ENCODE results near the gene CHRD.

CHRD gene

DNA sequence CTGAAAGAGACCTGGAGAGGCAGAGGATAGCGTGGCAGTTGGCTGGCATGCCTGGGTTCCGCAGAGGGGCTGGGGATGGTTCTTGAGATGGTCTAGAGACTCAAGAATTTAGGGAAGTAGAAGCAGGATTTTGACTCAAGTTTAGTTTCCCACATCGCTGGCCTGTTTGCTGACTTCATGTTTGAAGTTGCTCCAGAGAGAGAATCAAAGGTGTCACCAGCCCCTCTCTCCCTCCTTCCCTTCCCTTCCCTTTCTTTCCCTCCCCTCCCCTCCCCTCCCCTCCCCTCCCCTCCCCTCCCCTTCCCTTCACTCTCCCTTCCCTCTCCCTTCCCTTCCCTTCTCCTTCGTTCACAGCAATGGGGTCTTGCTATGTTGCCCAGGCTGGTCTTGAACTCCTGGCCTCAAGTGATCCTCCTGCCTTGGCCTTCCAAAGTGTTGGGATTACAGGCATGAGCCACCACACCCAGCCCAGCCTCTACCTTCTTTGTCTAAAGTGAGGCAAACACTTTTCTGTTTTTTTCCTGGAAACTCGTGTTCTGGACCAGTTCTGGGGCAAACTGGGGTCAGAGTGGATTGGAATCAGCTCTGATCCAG is 10.2 kb downstream of the CHRD start:
- Mint-ChIP-seq H3K9me3 (no peaks in the 10 kb centered on the region), H3K27me3 (ENCODE audit: low read depth) (peaks cover 15% of the 10 kb centered on the region), H3K27ac (no peak overlapping the region), H3K36me3 (ENCODE audit: low read depth) (no peaks in the 10 kb centered on the region), H3K4me3 (no peak overlapping the region), H3K4me1 (ENCODE audit: low read depth) (no peaks in the 10 kb centered on the region)

DNA sequence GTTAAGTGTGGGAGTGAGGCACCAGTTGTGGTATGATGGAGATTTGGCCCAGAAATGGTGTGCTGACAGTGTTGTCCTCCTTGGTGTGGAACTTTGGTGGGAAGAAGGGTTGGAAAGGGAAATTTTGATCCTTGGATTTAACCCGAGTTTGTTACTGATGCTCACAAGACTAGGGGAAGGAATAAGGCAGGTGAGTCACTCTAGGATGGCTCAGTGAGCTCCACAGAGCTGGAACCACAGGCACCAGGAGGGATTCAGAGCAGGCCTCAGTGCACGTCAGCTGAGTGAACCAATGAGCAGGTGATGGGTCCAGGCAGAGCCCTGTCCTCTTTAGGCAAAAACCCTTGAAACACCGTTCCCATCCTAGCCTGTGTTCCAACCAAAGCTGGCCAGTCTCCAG is 11.4 kb downstream of the CHRD start:
- Mint-ChIP-seq H3K36me3 (ENCODE audit: low read depth) (no peaks in the 10 kb centered on the region), H3K9me3 (no peaks in the 10 kb centered on the region), H3K27me3 (ENCODE audit: low read depth) (peaks cover 13% of the 10 kb centered on the region), H3K4me3 (no peak overlapping the region), H3K4me1 (ENCODE audit: low read depth) (no peaks in the 10 kb centered on the region), H3K27ac (no peak overlapping the region)

DNA sequence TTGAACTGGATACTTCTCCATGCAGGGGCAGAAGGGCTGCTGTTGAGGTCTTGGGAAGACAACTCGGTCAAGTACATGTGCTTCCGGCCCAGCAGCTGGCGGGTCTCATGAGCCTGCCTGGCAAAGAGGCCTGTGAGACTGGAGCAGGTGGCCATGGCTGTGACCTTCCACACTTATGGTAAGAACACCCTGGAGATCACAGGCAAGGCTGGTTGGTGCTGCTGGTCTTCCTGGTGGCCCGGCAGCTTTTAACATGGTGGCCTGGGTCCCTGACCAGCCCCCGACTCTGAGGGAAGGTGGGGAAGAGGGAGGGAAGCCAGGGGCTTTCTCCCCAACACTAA is 15.4 kb downstream of the CHRD start:
- no peaks in the 10 kb centered on the region for H3K9me3 Mint-ChIP-seq
- no peak overlapping the region for H3K27ac Mint-ChIP-seq
- no peaks in the 10 kb centered on the region for H3K4me1 Mint-ChIP-seq (ENCODE audit: low read depth)
- peaks cover 22% of the 10 kb centered on the region for H3K27me3 Mint-ChIP-seq (ENCODE audit: low read depth)
- no peak overlapping the region for H3K4me3 Mint-ChIP-seq
- H3K36me3 Mint-ChIP-seq (ENCODE audit: low read depth), result no peaks in the 10 kb centered on the region

DNA sequence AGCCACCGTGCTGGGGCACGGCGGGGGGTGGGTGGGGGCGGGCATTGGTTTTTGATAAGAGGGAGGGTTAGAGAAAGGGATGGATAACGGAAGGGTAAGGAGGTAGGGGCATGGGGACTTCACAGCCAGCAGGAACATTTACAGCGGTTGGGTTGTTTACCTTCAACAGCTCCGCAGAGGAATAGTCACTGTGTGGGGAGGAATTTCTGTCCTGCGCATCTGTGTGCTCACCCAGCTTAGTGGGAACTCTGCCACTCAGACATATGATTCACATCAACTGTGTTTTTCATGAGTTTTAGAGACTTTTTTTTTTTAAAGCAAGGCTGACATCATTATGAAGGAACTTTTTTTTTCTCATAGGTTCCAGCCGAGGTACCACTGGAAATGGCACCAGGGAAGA is 19.6 kb downstream of the CHRD start:
- no peaks in the 10 kb centered on the region for H3K36me3 Mint-ChIP-seq (ENCODE audit: low read depth)
- no peaks in the 10 kb centered on the region for H3K4me1 Mint-ChIP-seq (ENCODE audit: low read depth)
- no peaks in the 10 kb centered on the region for H3K9me3 Mint-ChIP-seq
- no peak overlapping the region for H3K27ac Mint-ChIP-seq
- H3K27me3 Mint-ChIP-seq (ENCODE audit: low read depth), result peaks cover 33% of the 10 kb centered on the region
- H3K4me3 Mint-ChIP-seq, result no peak overlapping the region

DNA sequence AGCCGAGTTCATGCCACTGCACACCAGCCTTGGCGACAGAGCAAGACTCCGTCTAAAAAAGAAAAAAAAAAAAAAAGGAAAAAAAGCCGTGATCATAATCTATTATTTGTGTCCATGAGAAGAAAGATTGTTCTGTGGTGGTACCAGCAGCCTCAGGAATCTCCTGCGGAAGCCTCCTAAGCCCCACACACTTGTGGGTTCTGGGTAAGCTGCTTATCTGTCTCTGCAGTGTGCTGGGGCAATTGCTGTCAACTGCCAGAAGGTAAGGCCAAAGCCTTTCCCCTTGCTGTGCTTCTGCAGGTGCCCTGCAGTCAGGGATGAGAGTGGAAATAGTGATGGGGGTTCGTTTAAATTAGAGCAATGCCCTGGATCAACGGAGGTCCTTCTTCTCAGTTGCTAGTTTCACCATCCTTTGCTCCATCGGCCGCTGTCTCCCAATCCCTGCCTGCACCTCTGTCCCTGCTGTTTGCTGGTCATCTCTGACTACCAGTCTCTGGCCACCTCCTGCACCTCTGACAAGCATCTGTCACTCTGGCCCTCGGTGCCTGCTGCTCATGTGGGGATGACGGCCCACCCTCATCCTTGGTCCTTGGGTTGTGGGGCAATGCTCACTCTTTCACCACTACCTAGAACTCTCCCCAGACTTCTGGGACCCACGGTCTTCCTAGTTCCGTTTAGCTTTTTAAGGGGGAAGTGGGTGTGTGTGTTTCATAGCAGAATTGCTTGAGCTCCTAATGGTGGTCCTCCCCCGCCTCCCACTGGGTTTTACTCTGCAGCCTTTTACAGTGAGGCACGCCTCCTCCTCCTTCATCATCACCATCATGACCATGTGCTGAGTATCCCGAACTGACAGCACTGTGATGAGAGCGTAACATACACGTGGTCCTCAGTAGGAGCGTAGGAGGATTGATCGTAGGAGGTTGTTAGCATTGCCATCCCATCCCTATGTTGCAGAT is 25.5 kb downstream of the CHRD start:
- no peak overlapping the region for H3K27ac Mint-ChIP-seq

DNA sequence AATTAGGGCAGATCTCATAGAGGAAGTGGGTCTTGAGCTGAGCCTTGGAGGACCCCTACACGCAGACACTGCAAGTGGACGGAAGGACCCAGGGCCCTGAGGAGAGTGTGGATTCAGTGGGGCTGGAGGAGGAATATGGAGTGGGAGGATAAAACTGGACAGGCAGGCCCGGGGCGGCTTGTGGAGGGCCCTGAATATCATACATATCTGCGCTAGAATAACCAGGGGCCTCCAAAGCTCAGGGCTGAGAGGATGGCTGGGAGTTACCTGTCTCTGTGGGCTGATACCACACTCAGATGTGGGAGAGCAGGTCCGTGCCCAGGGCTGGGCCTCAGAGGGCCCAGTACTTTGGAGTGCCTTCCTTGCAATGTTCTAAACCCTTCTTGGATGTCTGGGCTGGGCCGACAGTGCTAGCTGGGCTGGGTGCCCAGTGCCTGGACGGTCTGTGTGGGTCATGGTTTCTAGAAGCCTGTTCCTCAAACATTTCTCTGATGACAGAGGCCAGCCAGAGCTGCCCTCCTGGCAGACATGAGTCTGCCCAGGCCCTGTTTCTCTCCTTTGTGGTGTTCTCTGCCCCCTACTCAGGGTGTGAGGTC is 29.6 kb downstream of the CHRD start:
- peaks cover 4% of the 10 kb centered on the region for H3K27me3 Mint-ChIP-seq (ENCODE audit: low read depth)
- no peak overlapping the region for H3K27ac Mint-ChIP-seq
- no peaks in the 10 kb centered on the region for H3K36me3 Mint-ChIP-seq (ENCODE audit: low read depth)
- no peaks in the 10 kb centered on the region for H3K4me1 Mint-ChIP-seq (ENCODE audit: low read depth)
- H3K9me3 Mint-ChIP-seq, result no peaks in the 10 kb centered on the region
- H3K4me3 Mint-ChIP-seq, result no peak overlapping the region

More for the DNA sequence above, 25.5 kb downstream of the CHRD start:
- Mint-ChIP-seq H3K4me3 (no peak overlapping the region), H3K27me3 (ENCODE audit: low read depth) (peaks cover 20% of the 10 kb centered on the region), H3K36me3 (ENCODE audit: low read depth) (no peaks in the 10 kb centered on the region), H3K4me1 (ENCODE audit: low read depth) (no peaks in the 10 kb centered on the region), H3K9me3 (no peaks in the 10 kb centered on the region)

DNA sequence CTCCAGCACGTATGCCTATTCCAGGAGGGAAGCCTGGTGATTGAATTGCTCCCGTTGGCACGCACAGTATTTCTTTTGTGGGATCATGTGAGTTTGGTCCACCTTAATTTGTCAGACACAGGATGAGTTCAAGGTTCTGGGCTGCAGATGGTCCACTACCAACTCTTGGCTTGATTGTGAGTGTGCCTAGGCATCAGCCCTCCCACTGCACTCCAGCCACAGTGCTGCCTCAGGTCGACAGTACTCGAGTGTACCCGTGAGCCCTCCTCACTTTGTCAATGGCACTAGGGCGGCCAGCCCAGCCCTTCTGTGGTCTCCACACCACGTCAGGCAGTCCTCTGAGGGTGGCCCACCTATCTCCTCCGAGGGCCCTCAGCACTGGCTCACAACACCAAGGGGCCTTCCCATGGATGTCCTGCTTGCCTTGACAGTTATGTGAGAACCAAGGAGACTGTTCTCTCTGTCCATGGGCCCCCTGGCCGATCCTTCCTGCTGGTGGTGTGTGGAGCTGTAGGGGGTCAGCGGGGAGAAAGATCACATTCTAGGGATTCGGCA is 30.2 kb downstream of the CHRD start:
- no peaks in the 10 kb centered on the region for H3K4me1 Mint-ChIP-seq (ENCODE audit: low read depth)
- no peak overlapping the region for H3K27ac Mint-ChIP-seq
- peaks cover 4% of the 10 kb centered on the region for H3K27me3 Mint-ChIP-seq (ENCODE audit: low read depth)
- no peak overlapping the region for H3K4me3 Mint-ChIP-seq
- H3K9me3 Mint-ChIP-seq, result no peaks in the 10 kb centered on the region
- no peaks in the 10 kb centered on the region for H3K36me3 Mint-ChIP-seq (ENCODE audit: low read depth)

DNA sequence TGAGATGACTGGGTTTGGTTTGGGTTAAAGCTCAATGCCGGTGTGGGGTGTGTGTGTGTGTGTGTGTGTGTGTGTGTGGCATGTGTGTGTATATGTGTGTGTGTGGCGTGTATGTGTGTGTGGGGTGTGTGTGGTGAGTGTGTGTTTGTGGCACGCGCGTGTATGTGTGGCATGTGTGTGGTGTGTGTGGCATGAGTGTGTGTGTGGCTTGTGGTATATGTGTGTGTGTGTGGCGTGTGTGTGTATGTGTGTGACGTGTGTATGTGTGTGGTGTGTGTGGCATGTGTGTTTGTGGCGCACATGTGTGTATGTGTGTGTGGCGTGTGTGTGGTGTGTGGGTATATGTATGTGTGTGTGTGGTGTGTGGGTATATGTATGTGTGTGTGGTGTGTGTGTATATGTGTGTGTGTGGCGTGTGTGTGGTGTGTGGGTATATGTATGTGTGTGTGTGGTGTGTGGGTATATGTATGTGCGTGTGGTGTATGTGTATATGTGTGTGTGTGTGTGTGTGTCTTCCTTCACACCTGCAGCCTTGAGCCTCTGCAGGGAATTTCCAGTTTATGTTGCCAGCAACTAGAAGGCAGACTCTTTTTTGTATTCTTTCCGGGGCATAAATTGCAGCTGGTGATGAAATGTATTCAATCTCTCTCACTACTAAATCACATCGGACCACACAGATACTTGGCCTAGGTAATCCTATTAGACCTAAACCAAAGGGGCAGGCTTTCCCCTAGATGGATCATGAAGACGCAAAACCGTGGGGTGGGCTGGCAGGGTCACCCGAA is 34.8 kb downstream of the CHRD start:
- Mint-ChIP-seq H3K9me3 (no peaks in the 10 kb centered on the region), H3K27me3 (ENCODE audit: low read depth) (no peaks in the 10 kb centered on the region), H3K4me1 (ENCODE audit: low read depth) (no peaks in the 10 kb centered on the region), H3K4me3 (no peak overlapping the region), H3K36me3 (ENCODE audit: low read depth) (no peaks in the 10 kb centered on the region), H3K27ac (no peak overlapping the region)

DNA sequence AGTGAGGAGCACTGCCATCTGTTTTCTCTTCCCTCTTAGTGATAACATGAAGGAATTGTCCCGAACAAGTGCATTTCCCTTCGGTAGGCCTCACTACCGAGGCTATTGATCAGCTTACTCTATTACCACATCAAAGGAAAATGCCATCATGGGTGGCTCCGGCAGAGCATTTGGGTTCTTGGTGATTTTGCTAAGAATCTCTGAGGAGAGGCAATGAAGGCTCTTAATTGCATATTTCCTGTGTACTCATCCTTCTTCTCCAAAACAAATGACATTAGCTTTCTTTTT is 35.3 kb downstream of the CHRD start:
- H3K36me3 Mint-ChIP-seq (ENCODE audit: low read depth), result no peaks in the 10 kb centered on the region
- no peaks in the 10 kb centered on the region for H3K27me3 Mint-ChIP-seq (ENCODE audit: low read depth)
- no peak overlapping the region for H3K4me3 Mint-ChIP-seq
- H3K9me3 Mint-ChIP-seq, result no peaks in the 10 kb centered on the region
- no peaks in the 10 kb centered on the region for H3K4me1 Mint-ChIP-seq (ENCODE audit: low read depth)
- H3K27ac Mint-ChIP-seq, result no peak overlapping the region

DNA sequence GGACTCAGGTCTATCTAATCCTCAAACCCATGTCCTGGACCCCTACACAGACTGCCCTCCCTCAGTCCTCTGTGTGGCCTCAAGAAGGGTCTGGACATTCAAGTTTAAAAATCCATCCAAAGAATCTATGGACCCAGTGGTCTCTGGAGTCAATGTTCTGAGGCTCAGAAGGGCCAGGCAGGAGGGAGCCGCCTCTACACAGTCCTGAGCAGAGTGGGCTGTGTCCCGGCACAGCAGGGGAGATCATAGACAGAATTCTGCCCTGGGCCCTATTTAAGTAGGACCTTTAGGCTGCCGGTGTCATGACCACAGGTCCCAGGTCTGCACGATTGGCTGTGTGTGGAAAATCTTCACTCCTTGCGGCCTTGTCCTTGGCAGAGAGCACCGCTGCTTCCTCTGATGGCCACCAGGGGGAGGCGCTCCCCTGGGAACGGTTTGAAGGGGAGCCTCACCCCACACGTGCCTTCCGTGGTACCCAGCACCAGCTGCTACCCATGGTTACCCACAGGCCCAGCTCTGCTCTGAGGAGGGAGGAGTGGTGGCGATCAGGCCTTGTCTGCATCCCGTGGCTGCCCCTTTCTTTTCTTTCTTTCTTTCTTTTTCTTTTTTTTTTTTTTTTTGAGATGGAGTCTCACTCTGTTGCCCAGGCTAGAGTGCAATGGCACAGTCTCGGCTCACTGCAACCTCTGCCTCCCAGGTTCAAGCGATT is 37.9 kb downstream of the CHRD start:
- Mint-ChIP-seq H3K27me3 (ENCODE audit: low read depth) (no peaks in the 10 kb centered on the region), H3K4me3 (no peak overlapping the region), H3K27ac (no peak overlapping the region), H3K36me3 (ENCODE audit: low read depth) (no peaks in the 10 kb centered on the region), H3K9me3 (no peaks in the 10 kb centered on the region), H3K4me1 (ENCODE audit: low read depth) (no peaks in the 10 kb centered on the region)

DNA sequence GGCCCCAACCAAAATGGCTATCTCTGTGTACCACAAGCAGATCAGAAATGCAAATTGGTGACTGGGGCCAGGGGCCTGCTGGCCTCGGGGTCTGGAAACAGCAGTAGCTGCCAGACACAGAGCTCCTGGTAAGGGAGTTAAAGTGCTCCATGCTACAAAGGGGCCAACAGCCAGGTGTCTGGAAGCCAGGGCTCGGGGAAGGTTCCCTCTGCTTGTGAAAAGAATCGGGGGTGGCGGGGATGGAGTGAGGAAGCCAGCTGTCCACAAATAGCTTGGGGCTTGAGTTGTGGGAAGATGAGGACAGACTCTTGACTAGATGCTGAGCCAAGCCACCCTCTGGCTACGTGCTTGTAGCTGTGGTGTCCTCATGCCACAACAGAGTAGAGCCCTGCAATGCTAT is 39.3 kb downstream of the CHRD start:
- H3K27ac Mint-ChIP-seq, result no peak overlapping the region
- H3K4me3 Mint-ChIP-seq, result no peak overlapping the region
- H3K9me3 Mint-ChIP-seq, result no peaks in the 10 kb centered on the region
- H3K27me3 Mint-ChIP-seq (ENCODE audit: low read depth), result peaks cover 7% of the 10 kb centered on the region
- no peaks in the 10 kb centered on the region for H3K36me3 Mint-ChIP-seq (ENCODE audit: low read depth)
- no peaks in the 10 kb centered on the region for H3K4me1 Mint-ChIP-seq (ENCODE audit: low read depth)

DNA sequence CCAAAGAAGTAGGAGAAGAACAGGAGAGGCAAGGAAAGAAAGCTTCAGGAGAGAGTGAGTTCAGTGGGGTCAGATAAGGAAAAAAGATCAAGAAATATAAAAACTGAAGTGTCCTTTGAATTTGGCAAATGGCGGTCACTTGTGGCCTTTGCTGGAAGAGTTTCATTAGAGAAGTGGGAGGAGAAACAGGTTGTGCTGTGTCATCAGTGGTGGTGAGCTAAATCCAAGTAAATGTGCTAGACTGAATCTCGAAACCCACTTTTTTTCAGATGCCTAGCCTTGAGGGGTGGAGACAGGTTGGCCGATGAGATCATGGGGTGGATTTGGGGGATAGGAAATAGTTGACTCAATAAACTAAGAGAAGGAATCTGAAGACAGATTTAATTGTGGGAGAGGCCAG is 43.7 kb downstream of the CHRD start:
- no peak overlapping the region for H3K4me3 Mint-ChIP-seq
- H3K36me3 Mint-ChIP-seq (ENCODE audit: low read depth), result no peaks in the 10 kb centered on the region

DNA sequence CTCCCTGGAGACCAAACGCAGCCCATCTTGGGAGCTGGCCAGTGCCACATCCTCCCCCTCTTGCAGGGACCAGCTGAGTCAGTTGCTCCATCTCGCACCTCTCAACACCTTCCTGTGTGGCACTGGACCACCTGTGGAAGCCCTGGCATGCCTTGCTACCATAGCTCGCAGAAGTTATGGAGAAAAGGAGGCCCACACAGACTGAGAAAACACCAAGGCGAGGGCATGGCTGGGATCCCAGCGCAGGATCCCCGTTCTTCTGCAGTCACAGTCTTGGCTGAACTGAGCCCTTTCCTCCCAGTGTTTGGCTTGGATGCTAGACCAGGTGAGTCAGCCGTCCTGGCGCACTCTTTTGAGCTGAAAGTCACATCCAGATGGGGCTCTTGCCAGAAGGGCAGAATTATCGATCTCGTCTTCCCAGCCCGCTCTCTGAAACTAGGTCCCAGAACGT is 46.9 kb downstream of the CHRD start:
- Mint-ChIP-seq H3K4me1 (ENCODE audit: low read depth) (no peaks in the 10 kb centered on the region), H3K9me3 (no peaks in the 10 kb centered on the region), H3K27ac (no peak overlapping the region), H3K27me3 (ENCODE audit: low read depth) (peaks cover 10% of the 10 kb centered on the region), H3K4me3 (no peak overlapping the region), H3K36me3 (ENCODE audit: low read depth) (no peaks in the 10 kb centered on the region)

More for the DNA sequence above, 43.7 kb downstream of the CHRD start:
- no peaks in the 10 kb centered on the region for H3K4me1 Mint-ChIP-seq (ENCODE audit: low read depth)
- H3K27ac Mint-ChIP-seq, result no peak overlapping the region
- no peaks in the 10 kb centered on the region for H3K9me3 Mint-ChIP-seq
- peaks cover 9% of the 10 kb centered on the region for H3K27me3 Mint-ChIP-seq (ENCODE audit: low read depth)

All from T-helper 1 cell treated with Interleukin-12 subunit alpha and Interleukin-12 subunit beta and Interleukin-4 antibody, amounts not matched to agents 30 μg/mL and 1 μg/mL, for 36 hours (primary cell).